GM18861 (cell line): Measurements from ENCODE around the gene CD7.

ENCODE experiments used
- ATAC-seq: cut with Tn5 transposase; IDR thresholded peaks from one replicate; pipeline ENCODE4 v1.9.1; 2021; ENCODE audit not compliant: unreplicated experiment

The CD7 gene

DNA sequence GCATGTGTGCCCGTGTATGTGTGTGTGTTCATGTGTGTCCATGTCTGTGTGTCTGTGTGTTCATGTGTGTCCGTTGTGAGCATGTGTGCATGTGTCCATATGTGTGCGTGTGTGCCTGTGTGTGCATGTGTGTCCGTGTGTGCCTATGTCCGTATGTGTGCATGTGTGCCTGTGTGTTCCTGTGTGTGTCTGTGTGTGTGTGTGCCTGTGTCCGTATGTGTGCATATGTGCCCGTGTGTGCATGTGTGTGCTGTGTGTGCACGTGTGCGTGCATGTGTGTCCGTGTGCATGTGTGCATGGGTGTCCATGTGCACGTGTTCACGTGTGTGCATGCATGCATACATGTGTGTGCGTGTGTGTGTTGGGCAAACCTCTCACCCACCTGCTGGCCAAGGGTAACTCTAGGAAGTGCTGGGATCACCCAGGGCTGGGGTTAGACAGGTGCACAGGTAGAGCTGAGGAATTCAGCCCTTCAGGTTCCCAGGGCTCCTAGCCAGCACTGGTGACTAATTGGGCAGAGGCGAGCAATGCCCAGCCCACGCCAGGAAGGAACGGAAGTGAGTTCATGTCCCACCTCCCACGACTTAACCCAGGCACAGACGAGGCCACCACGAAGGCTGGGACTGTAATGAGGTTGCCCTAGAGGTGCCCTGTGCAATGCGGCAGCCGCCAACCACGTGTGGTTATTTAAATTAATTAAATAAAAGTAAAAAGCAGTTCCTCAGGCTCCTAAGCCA, 35.7 kb downstream of the CD7 start:
- no peak for ATAC-seq

DNA sequence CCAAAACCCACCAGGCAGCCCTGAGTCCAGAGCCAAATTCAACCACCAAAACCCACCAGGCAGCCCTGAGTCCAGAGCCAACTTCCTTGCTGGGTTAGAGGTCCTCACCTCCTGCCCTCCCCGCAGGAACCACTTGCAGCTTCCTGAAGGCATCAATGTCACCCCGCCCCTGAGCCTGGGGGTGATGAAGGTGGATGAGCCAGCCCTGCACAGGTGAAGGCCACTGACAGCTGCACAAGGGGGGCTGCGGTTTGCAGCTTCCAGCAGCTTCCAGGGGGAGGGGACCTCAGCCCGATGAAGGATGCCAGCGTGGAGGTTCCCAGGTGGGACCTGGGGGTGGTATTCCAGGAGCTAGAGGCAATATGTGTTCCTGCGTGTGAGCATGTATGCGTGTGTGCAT, 36.3 kb downstream of the CD7 start:
- ATAC-seq: no peak

DNA sequence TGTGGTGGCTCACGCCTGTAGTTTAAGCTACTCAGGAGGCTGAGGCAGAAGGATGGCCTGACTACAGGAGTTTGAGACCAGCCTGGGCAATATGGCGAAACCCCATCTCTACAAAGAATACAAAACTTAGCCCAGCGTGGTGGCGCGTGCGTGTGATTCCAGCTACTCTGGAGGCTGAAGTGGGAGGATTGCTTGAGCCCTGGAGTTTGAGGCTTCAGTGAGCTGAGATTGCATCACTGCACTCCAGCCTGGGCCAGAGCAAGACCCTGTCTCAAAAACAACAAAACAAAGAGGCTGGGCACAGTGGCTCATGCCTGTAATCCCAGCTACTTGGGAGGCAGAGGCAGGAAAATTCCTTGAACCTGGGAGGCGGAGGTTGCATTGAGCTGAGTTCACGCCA, 36.9 kb downstream of the CD7 start:
- no peak for ATAC-seq

DNA sequence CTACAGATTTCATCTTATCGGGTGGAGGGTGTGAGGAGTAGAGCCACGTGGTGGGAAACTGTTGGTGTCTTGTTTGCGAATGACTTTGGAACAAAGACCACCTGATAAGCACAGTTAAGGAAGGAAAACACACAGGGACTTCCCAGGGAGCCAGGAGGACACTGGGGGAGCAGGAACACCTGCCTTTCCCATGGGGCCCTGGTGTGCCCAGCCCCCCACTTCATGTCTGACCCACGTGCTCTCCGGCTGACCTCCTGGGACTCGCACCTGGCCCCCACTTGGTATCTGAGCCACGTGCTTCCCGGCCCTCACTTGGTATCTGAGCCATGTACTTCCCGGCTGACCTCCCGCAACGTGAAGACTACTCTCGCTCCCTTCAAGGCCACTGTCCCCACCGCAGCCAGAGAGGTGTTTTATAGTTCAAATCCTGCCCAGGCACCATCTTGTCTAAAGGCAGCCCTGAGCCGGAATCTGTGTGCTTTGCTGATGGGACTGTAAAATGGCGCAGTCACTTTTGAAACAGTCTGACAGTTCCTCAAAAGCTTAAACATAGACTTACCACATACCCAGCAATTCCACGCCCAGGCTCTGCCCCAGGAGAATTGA, 38.5 kb downstream of the CD7 start:
- no peak for ATAC-seq

DNA sequence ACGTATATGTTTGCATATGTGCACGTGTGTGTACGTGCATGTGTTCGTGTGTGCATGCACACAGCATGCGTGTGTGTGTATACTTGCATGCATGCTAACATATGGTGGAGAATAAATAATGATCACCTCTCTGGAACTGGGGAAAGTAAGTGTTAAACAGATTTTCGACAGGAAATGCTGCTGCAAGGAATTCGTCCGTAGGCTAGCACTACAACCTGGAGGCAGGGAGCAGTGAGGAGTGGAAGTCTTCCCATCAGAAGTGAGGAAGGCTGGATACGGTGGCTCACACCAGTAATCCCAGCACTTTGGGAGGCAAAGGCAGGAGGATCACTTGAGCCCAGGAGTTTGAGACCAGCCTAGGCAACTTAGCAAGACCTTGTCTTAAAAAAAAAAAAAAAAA, 39.1 kb downstream of the CD7 start:
- ATAC-seq: no peak

DNA sequence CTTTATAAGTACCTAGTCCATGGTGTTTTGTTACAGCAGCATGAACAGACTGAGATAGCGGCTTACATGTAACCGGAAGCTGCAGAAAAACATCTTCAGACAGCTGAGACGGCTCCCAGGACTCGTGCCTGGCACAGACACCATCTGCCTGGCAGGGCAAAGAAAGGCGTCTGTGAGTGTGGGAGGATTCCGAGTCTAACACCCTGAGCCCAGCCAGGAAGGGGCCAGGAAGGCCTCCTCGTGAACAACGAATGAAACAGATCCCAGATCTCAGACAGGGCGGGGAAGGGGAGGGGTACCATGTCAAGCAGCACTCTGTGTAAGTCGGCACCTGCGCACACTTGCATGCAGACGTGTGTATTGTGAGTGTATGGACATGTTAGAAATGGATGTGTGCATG, 39.6 kb downstream of the CD7 start:
- no peak for ATAC-seq

DNA sequence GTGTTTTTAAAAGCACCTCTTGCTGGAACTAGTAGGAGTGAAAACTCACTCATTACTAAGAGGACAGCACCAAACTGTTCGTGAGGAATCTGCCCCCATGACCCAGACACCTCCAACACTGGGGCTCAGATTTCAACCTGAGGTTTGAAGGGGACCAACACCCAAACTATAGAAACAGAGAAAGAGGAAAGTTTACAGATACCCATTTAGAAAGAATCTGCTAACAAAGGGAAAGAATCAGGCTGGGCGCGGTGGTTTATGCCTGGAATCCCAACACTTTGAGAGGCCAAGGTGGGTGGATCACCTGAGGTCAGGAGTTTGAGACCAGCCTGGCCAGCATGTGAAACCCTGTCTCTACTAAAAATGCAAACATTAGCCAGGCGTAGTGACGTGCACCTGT, 40.5 kb downstream of the CD7 start:
- no peak for ATAC-seq

DNA sequence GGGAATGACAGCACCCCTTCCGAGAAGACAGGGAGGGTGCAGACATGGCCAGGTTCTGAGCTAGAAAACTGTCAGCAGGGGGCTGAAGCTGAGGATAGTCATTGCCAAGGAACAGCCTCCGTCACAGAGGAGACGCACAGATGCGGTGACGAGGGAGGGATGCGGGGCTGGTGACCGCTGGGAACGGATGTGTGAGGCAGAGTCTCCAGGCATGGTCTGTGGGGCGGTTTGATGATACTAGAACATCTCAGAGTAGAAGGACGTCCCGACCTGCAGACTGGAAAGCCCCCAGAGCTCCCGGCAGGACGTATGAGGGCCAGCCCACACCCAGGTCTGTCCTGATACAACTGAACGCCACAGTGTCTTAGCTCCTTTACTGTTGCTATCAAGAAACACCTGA, 42.1 kb downstream of the CD7 start:
- ATAC-seq: no peak

DNA sequence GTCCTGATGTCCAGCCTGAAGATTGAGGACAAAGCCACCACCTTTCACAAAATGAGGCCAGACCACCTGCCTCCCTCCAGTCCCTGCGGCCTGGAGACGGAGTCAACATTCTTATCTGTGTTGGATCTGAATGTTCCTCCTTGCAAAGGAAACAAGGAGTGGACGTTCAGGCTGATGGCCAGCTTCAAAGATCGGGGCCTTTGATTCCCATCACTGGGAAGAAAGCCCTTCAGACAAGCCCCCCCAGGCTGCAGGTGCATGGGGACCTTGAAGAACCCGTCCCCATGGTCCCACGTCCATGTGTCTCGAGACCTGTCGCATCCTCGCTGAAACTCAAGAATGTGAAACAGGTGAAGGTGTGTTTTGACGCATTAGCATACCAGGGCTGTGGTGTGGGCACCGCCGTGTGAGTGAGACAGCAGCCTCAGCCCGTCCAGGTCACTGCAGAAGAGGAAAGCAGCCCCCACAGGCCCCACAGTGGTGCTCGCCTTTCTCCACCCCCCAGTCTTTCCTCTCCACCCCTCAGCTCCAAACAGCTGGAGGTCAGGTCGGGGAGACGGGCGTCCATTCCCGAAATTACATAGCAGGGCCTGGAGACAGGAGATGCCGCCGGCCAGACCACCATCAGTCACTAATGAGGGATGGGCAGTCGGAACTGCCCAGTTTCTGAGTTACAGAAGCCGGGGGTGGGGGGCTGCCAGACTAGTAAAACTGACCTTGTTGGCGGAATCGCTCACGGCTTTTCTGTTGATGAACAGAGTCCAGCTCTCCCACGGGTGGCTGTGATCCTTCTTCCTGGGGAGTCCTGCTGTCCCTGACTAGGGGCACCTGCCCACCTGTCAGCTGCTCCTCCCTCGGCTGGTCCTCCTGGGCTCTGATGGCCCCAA, 43.0 kb downstream of the CD7 start:
- no peak for ATAC-seq

DNA sequence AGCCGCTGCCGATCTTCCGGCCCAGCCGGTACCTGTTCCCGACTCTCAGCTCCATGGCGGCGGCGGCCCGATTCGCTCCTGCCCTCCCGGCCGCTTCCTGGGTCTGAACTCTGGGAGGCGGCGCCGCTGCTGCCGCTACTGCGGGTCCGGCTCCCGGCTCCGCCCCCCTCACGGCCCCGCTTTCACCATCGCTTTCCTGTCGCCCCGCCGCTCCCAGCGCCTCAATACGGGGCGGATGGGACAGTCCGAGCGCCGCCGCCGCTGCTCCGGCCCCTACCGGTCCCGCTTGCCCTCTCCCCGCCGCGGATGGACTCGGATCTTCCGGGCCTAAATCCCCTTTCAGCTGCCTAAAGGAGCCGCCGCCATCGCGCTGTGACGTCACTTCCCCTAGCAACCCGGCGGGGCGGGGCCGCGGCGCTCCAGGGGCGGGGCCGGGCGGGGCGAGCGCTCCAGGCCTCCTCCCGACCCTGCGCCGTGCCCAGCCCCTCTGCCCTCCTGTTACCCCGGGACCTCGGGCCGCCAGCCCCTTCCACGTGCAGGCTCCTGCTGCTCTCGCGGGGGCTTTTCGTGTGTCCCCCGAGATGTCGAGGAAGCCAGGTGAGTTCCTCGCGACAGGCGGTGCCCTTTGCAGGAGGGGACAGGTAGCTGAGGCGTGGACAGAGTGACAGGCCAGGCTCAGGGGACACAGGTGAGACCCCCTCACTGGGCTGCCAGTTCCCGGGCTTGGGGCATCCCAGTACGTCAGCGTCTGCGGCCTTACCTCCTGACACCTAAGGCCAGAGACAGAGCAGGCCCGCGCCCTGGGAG, 43.9 kb downstream of the CD7 start, which contains the start of gene CSNK1D:
CSNK1D (minus strand) TSS at position 374 of the 807 bp plus-strand sequence; CDS start at position 55, 319 bp downstream.
- ATAC-seq: no peak

DNA sequence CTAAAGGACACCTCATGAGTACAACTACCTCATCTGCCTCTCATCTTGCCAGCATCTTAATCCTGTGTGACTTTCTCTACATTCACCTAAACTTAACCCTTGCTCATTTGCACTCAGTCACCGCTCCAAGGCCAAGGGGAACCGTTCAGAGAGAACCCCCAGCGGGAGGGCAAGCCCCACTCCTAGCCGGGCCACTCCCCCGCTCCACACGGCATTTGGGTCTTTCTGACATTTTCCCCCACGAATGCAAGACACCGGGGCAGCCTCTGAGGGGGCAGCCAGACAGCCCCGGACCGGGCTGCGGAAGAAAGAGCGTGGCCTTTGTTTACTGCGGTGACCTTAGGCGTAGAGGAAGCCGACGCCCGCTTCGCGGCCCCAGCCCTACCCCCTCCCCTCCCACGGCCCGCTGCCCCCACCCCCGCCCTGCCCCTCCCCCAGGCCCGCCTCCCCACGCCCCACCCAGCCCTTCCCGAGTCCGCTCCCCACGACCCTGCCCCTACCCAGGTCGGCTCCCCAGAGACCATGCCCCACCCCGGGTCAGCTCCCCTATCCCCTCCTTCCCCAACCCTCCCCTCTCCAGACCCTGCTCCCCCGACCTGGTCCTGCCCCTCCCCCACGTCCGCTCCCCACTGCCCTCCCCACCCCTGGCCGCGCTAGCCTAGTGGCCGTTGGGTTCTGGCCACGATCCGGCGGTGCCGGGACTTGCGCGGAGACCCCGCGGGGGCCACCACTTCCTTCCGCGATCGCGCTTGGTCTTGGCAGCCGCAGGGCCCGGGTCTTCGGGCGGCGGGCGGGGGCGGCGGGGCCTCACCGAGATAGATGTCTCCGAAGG, 44.7 kb downstream of the CD7 start:
- ATAC-seq: no peak

DNA sequence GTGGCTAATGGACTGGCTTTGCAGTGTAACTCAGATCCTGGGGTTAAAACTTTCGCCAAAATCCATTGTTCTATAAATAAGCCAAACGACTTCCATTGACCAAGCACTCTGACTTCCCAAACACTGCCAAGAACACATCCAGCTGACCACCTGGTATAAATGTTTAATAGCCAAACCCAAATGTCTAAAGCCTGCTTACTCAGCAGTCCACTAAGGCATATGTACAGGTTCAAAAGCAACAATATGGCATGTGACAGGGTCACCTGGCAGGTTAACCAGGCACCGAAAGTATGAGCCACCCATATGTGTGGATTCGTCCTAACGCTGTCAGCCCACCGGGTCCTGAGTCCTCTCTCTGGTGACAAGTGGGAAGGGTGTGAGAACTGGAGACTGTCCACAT, 46.0 kb downstream of the CD7 start:
- no peak for ATAC-seq

DNA sequence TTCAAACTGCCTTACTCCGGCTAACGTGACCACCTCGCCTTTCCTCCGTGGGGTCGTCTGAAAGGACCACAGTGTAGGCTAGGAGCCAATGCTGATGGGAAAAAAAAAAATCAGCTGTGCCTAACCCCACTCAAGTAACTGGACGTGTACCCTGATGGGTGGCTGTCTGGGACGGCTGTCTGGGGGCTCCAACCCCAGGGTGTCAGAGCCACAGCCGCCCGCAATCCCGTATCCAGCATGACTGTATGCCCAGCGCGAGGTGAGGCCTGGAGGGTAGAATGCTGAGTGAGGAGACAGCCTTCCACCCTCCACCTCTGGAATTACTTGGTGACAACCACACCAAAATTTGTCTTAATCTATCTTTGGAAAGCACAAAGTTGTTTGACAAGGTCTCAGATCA, 46.8 kb downstream of the CD7 start:
- ATAC-seq: no peak

DNA sequence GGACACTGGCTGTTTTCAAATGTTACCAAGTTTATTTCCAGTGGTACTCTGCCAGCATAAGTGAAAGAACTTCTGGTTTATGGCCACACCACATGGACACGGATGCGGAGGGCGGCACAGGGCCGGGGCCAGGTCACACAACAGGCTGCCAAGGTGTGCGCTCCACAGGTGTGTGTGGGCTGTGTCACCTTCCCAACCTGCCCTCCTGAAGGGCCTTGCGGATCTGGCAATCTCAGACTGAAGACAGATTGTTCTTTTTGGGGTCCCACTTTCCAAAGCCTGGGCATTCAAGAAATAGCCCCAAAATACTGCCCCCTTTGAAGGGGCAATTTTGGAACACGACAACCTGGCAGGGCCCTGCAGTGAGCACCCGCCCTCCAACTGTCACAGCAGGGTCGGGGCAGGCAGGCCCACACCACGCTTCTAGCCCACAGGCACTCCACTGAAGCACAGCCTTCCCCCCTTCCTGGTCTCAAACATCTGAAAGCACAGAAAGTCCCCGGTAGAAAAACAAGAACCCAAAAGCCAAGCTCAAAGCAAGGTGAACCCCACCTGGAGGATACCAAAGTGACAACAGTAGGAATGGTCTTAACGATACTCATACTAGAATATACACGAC, 47.4 kb downstream of the CD7 start:
- no peak for ATAC-seq

DNA sequence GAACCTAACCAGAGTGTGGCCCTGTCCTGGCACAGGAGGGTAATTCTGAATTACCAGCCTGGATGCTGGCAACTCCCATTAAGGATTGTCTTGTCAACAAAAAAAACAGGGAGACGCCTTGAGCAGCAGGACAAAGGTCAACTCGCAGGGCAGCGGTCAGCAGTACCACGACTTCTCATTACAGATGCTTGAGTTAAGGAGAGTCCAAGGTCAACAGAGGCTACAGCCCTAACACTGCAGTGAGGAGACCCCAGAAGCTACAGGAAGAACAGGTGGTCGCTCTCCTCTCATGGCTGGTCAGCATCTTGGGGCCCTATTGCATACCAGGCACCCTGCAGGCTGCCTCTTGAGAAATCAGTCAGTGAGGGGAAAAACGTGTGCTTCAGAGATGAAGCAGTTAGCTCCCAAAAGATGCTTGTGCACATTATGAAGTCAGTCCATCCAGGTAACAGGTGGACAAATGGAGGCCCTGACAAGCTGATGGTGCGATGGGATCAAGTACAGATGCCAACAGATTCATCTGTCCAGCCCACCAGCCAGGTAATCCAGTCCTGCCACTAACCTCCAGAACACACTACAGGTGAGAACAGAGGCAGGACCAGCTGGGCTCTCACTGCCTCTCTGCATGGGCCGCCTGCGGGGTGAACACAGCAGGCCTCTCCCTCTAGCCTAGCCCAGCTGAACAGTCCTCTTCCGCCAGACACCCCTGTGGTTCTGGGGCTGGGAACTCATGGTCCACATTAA, 48.1 kb downstream of the CD7 start:
- no peak for ATAC-seq

DNA sequence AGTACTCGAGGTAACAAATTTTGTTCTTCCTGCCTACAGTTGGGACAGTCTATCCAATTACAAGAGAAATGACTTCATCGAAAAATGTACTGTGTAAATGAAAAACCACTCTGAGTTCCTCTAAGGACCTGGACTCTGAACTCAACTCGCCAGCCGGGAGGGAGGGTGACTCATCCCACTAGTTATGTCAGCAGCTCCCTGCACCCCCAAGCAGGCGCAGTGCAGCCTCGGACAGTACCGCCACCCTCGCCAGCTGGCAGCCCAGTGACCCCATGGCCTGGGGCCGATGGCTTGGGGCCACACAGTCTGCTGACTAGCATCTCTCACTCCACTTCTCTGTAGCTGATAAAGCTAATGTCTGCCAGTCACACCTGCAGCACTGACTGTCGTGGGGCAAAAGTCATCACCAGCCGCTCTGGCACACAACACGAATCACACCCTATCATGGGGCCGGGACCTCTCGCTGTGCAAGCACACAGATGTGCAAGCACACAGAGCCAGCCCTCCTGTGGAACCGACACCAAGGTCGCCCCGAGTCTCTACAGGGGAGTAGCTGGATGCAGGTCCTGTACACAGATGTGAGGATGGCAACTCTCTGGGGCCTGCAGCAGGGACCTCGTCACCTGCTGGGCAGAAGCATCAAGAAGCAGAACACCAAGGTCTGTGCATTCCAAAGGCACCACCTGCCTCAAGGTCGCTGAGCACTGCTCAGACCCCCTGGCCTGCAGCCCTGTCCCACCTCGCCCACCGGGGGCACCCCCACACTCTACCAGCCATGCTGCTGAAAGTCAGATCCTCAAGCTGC, 49.6 kb downstream of the CD7 start:
- no peak for ATAC-seq

DNA sequence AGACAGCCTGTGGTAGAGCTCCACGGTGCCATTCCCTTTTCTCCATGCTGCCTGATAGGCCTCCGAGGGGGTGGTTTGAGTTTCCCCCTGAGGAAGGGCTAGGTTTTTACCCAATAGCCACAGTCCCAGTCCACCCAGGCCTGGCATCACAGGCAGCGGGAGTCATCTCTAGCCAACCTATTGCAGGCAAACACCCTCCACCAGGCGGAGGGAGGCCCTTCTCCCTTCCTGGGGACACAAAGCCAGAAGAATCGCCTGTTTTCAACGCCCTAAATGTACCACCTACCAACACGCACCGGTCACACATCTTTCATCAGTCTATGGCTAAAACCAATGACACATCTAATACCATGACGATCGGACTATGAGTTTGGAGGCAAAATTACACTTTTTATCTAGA, 51.3 kb downstream of the CD7 start:
- ATAC-seq: no peak
